Trophoblast cell (in vitro differentiated cells and primary cell): Measurements from ENCODE around the gene ZNF469.

Source experiments
- DNase-seq, 2 donors: peaks; one replicate each; pipeline ENCODE4 v3.0.0-alpha.2; 2016
- H2AFZ ChIP-seq: 2 replicates; pipeline ENCODE4 v1.6.1; 2013; ENCODE audit warnings: low read length, moderate library complexity, mild to moderate bottlenecking; ENCODE audit not compliant: insufficient read depth, poor library complexity
- H2AK5ac ChIP-seq: 2 replicates; pipeline ENCODE4 v1.6.1; 2013; ENCODE audit warnings: mild to moderate bottlenecking, low read length
- H2BK120ac ChIP-seq: 2 replicates; pipeline ENCODE4 v1.6.1; 2013; ENCODE audit warnings: low read length, mild to moderate bottlenecking, moderate library complexity; ENCODE audit not compliant: insufficient read depth, poor library complexity
- H2BK12ac ChIP-seq: 2 replicates; pipeline ENCODE4 v1.6.1; 2013; ENCODE audit warnings: mild to moderate bottlenecking, low read length, moderate library complexity
- H2BK5ac ChIP-seq: 2 replicates; pipeline ENCODE4 v1.6.1; 2013; ENCODE audit warnings: low read length, low read depth, moderate library complexity, mild to moderate bottlenecking; ENCODE audit not compliant: poor library complexity
- H3K14ac ChIP-seq: 2 replicates; pipeline ENCODE4 v1.6.1; 2013; ENCODE audit warnings: mild to moderate bottlenecking, low read length
- H3K18ac ChIP-seq: 2 replicates; pipeline ENCODE4 v1.6.1; 2013; ENCODE audit warnings: mild to moderate bottlenecking, low read length
- H3K23ac ChIP-seq: 2 replicates; pipeline ENCODE4 v1.6.1; 2013; ENCODE audit warnings: low read length
- H3K27ac ChIP-seq: 2 replicates; pipeline ENCODE4 v1.5.1; 2013; ENCODE audit warnings: low read depth, mild to moderate bottlenecking, inconsistent platforms, low read length, moderate library complexity
- H3K27me3 ChIP-seq: 2 replicates; pipeline ENCODE4 v1.6.1; 2013; ENCODE audit warnings: inconsistent platforms, mild to moderate bottlenecking, low read length, moderate library complexity; ENCODE audit not compliant: insufficient read depth
- H3K36me3 ChIP-seq, 2 experiments: 1 replicate in 1 of 2; 2 replicates in 1 of 2; pipeline ENCODE4 v1.6.1; 2013; ENCODE audit warnings: low read length in 2 of 2, mild to moderate bottlenecking in 2 of 2, moderate library complexity in 1 of 2; ENCODE audit not compliant: insufficient read depth in 2 of 2, control insufficient read depth in 1 of 2
- H3K4ac ChIP-seq: 2 replicates; pipeline ENCODE4 v1.6.1; 2013; ENCODE audit warnings: low read depth, mild to moderate bottlenecking, low read length, moderate library complexity
- H3K4me1 ChIP-seq, 2 experiments: 1 replicate in 1 of 2; 2 replicates in 1 of 2; pipeline ENCODE4 v1.6.1; 2013; ENCODE audit warnings: low read length in 2 of 2, mild to moderate bottlenecking in 2 of 2, moderate library complexity in 1 of 2; ENCODE audit not compliant: insufficient read depth in 2 of 2, control insufficient read depth in 1 of 2
- H3K4me2 ChIP-seq: 2 replicates; pipeline ENCODE4 v1.6.1; 2013; ENCODE audit warnings: inconsistent platforms, mild to moderate bottlenecking, low read length, moderate library complexity
- H3K4me3 ChIP-seq: 2 replicates; pipeline ENCODE4 v1.5.1; 2013; ENCODE audit warnings: mild to moderate bottlenecking, low read depth, low read length, inconsistent platforms
- H3K79me1 ChIP-seq: one replicate; pipeline ENCODE4 v1.6.1; 2013; ENCODE audit warnings: low read length
- H3K79me2 ChIP-seq: 2 replicates; pipeline ENCODE4 v1.6.1; 2013; ENCODE audit warnings: low read length, mild to moderate bottlenecking; ENCODE audit not compliant: control insufficient read depth, insufficient read depth, poor library complexity
- H3K9ac ChIP-seq: 2 replicates; pipeline ENCODE4 v1.6.1; 2013; ENCODE audit warnings: mild to moderate bottlenecking, low read length
- H3K9me3 ChIP-seq: 2 replicates; pipeline ENCODE4 v1.6.1; 2013; ENCODE audit warnings: low read depth, mild to moderate bottlenecking, control low read depth, inconsistent platforms, low read length; ENCODE audit not compliant: insufficient read depth
- H4K12ac ChIP-seq: 2 replicates; pipeline ENCODE4 v1.6.1; 2013; ENCODE audit warnings: low read depth, mild to moderate bottlenecking, low read length, moderate library complexity
- H4K8ac ChIP-seq: 2 replicates; pipeline ENCODE4 v1.6.1; 2013; ENCODE audit warnings: low read depth, mild to moderate bottlenecking, low read length, moderate library complexity
- H4K91ac ChIP-seq: one replicate; pipeline ENCODE4 v1.6.1; 2013; ENCODE audit warnings: low read depth, mild to moderate bottlenecking, low read length, moderate library complexity
- WGBS: extraction: QIAGEN DNeasy Blood & Tissue Kit; methylation state at CpG from one replicate; pipeline ENCODE4 v1.1.7; 2013; ENCODE audit warnings: missing lambda C conversion rate; ENCODE audit not compliant: insufficient read length, insufficient coverage; ENCODE audit errors: extremely low coverage; 5-methylcytosine and 5-hydroxymethylcytosine counted together

The ZNF469 gene

GRCh38 chr16:88355389-88356123 is 27.2 kb upstream of the ZNF469 start:
- H3K4ac ChIP-seq = no peak overlapping the region
- H3K9ac ChIP-seq = no peak overlapping the region
- H3K79me2 ChIP-seq = no peaks in the 10 kb centered on the region
- H3K4me2 ChIP-seq = no peak overlapping the region
- peaks cover 11% of the 10 kb centered on the region for H3K9me3 ChIP-seq
- no peak for DNase-seq
- H3K18ac ChIP-seq = no peak overlapping the region
- H2AFZ ChIP-seq = no peak overlapping the region
- H3K4me1 ChIP-seq = no peaks in the 10 kb centered on the region
- WGBS = no CpG with 5 or more reads among the region's 28 CpGs
- H2AK5ac ChIP-seq = no peak overlapping the region
- no peak overlapping the region for H2BK5ac ChIP-seq
- H4K91ac ChIP-seq = no peak overlapping the region
- no peak overlapping the region for H4K12ac ChIP-seq
- H3K23ac ChIP-seq = no peak overlapping the region
- no peak overlapping the region for H2BK12ac ChIP-seq
- H3K4me3 ChIP-seq = no peak overlapping the region
- H2BK120ac ChIP-seq = no peak overlapping the region
- no peak overlapping the region for H3K27ac ChIP-seq
- H3K27me3 ChIP-seq = no peaks in the 10 kb centered on the region
- no peak overlapping the region for H3K14ac ChIP-seq
- no peak overlapping the region for H4K8ac ChIP-seq
- H3K79me1 ChIP-seq = no peaks in the 10 kb centered on the region
- H3K36me3 ChIP-seq = no peaks in the 10 kb centered on the region

GRCh38 chr16:88356124-88356726 is 26.5 kb upstream of the ZNF469 start:
- no peaks in the 10 kb centered on the region for H3K36me3 ChIP-seq
- H3K23ac ChIP-seq = no peak overlapping the region
- H2BK120ac ChIP-seq = no peak overlapping the region
- no peak overlapping the region for H4K91ac ChIP-seq
- H4K12ac ChIP-seq = no peak overlapping the region
- no peak overlapping the region for H3K4me3 ChIP-seq
- H2BK5ac ChIP-seq = no peak overlapping the region
- H3K18ac ChIP-seq = no peak overlapping the region
- H3K4ac ChIP-seq = no peak overlapping the region
- no peak overlapping the region for H3K14ac ChIP-seq
- no peak for DNase-seq
- H4K8ac ChIP-seq = no peak overlapping the region
- no peak overlapping the region for H3K9ac ChIP-seq
- H2BK12ac ChIP-seq = no peak overlapping the region
- H3K4me1 ChIP-seq = no peaks in the 10 kb centered on the region
- H3K9me3 ChIP-seq = peaks cover 11% of the 10 kb centered on the region
- no peak overlapping the region for H2AK5ac ChIP-seq
- H3K27ac ChIP-seq = no peak overlapping the region
- H3K79me2 ChIP-seq = no peaks in the 10 kb centered on the region
- no peak overlapping the region for H3K4me2 ChIP-seq
- no peaks in the 10 kb centered on the region for H3K27me3 ChIP-seq
- WGBS = no CpG with 5 or more reads among the region's 15 CpGs
- no peaks in the 10 kb centered on the region for H3K79me1 ChIP-seq
- H2AFZ ChIP-seq = no peak overlapping the region

GRCh38 chr16:88356727-88357199 is 26.0 kb upstream of the ZNF469 start:
- H3K36me3 ChIP-seq = no peaks in the 10 kb centered on the region
- no peak overlapping the region for H2BK120ac ChIP-seq
- no peaks in the 10 kb centered on the region for H3K27me3 ChIP-seq
- H3K79me1 ChIP-seq = no peaks in the 10 kb centered on the region
- no peak overlapping the region for H2BK5ac ChIP-seq
- no peak overlapping the region for H3K9ac ChIP-seq
- H3K4me2 ChIP-seq = no peak overlapping the region
- H3K23ac ChIP-seq = no peak overlapping the region
- no peak overlapping the region for H4K12ac ChIP-seq
- no peak overlapping the region for H3K14ac ChIP-seq
- no peaks in the 10 kb centered on the region for H3K79me2 ChIP-seq
- H3K9me3 ChIP-seq = peaks cover 11% of the 10 kb centered on the region
- no peak overlapping the region for H3K4me3 ChIP-seq
- H4K8ac ChIP-seq = no peak overlapping the region
- no peak overlapping the region for H2AK5ac ChIP-seq
- H3K4me1 ChIP-seq = no peaks in the 10 kb centered on the region
- no peak overlapping the region for H3K18ac ChIP-seq
- H2AFZ ChIP-seq = no peak overlapping the region
- DNase-seq = no peak
- H2BK12ac ChIP-seq = no peak overlapping the region
- H4K91ac ChIP-seq = no peak overlapping the region
- H3K27ac ChIP-seq = no peak overlapping the region
- WGBS = no CpG with 5 or more reads among the region's 13 CpGs
- H3K4ac ChIP-seq = no peak overlapping the region

GRCh38 chr16:88357317-88358022 is 25.3 kb upstream of the ZNF469 start:
- no CpG with 5 or more reads among the region's 26 CpGs for WGBS
- Histone ChIP-seq H3K79me1 (no peaks in the 10 kb centered on the region), H3K36me3 (no peaks in the 10 kb centered on the region)

More at GRCh38 chr16:88357317-88358022, 25.3 kb upstream of the ZNF469 start:
- Histone ChIP-seq H4K8ac (no peak overlapping the region), H2BK120ac (no peak overlapping the region), H3K4me3 (no peak overlapping the region), H3K18ac (no peak overlapping the region), H2AK5ac (no peak overlapping the region), H2BK5ac (no peak overlapping the region), H2BK12ac (no peak overlapping the region), H2AFZ (no peak overlapping the region), H3K27me3 (no peaks in the 10 kb centered on the region), H3K14ac (no peak overlapping the region), H3K4me1 (no peaks in the 10 kb centered on the region), H3K4me2 (no peak overlapping the region), H4K91ac (no peak overlapping the region), H3K23ac (no peak overlapping the region), H3K27ac (no peak overlapping the region), H3K4ac (no peak overlapping the region), H3K9me3 (peaks cover 9% of the 10 kb centered on the region), H4K12ac (no peak overlapping the region), H3K79me2 (no peaks in the 10 kb centered on the region), H3K9ac (no peak overlapping the region)
- DNase-seq = peak in 1 of 2 donors; percentile 9
